Measurements from ENCODE around the gene GMNN.
"Not testable (repeated sequence)": the region's sequence is repeated elsewhere in the genome, so short reads cannot be mapped to it uniquely, and the experiment has no call there.

Gene GMNN

DNA sequence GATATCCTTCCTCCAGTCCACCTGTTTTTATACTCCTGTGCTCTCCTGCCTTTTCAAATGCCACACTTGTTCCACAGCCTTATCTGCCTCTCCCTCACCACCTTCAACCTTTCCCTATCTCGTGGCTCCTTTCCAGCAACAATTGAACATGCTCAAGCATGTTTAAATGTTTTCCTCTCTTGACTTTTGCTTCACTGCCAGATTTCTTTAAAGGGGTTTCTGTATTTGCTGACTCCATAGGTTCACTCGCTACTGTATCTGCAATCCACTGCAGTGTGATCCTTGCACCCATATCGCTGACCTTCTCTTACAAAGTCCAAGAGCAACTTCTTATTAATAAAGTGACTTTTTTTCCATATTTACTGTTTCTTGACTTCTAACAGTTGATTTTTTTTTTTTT, 11.2 kb upstream of the GMNN start:
- peak; percentile 76 for DNase-seq

- not testable (repeated sequence) for DNase-seq
These were observed 9.6 kb upstream of the GMNN start for GRCh38 chr6:24764833-24765828.

- DNase-seq, result not testable (repeated sequence)
These were observed 8.8 kb upstream of the GMNN start for GRCh38 chr6:24765968-24766367.

- peak; percentile 22 for DNase-seq
These were observed 7.9 kb upstream of the GMNN start for GRCh38 chr6:24766680-24767462.

DNA sequence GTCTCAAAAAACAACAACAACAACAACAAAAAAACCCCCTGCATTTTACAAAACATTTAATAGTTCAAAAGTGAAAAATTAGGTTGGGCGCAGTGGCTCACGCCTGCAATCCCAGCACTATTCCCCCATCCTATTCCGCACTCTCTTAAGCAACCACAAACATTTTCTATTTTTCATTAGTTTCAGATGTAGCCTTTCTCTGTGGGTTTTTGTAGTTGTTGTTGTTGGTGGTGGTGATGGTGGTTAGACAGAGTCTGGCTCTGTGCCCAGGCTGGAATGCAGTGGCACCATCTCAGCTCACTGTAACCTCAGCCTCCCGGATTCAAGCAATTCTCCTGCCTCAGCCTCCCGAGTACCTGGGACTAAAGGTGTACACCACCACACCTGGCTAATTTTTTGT, 6.4 kb upstream of the GMNN start:
- DNase-seq, result no peak

DNA sequence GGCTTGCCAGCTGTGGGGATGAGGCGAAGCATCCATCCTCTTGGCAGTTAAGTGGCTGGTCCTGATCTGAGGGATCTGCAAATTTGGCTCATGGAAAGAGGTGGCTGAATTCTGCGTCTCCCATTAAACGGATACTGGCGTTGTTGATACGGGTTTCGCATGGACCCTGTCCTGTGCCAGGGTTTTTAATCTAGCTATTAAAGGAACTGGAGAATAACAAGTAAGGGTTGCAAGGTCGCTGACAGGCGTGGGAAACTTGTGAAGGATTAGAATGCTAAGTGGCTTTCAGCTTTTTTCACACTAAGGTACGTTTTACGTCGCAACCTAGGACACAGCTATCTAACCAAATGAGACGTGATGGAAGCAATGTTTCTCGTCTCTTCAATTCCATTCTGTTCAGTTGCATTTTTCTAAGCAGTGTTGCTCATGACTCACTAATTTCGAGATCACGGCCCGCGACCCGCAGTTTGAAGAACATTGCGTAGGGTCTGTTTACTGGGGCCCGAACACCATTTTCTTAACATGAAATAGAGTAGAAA, 852 bp downstream of the GMNN start:
- DNase-seq, result no peak

GRCh38 chr6:24777227-24777626, 2.5 kb downstream of the GMNN start:
- DNase-seq, result no peak

GRCh38 chr6:24778121-24778520, 3.4 kb downstream of the GMNN start:
- DNase-seq, result no peak

GRCh38 chr6:24778878-24779277, 4.1 kb downstream of the GMNN start:
- no peak for DNase-seq

GRCh38 chr6:24779416-24780016, 4.8 kb downstream of the GMNN start:
- no peak for DNase-seq

DNA sequence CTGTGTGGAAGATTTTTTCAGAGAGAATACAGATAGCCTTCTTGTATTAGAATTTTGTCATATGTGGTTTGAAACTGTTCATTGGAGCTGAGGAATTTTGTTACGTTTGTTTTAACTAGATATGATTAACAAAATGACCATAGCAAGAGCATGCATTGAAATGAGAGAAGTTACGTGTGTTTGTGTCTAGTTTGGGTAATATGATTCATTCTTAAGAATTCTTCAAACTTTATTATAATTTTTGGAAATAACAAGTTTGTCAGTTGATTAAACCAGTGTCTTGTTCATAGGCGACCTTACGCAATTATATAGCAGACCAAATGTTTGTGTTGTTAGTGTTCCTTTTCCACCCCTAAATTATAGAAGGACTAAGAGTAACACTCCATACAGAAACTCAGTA, 5.5 kb downstream of the GMNN start:
- DNase-seq, result no peak

DNA sequence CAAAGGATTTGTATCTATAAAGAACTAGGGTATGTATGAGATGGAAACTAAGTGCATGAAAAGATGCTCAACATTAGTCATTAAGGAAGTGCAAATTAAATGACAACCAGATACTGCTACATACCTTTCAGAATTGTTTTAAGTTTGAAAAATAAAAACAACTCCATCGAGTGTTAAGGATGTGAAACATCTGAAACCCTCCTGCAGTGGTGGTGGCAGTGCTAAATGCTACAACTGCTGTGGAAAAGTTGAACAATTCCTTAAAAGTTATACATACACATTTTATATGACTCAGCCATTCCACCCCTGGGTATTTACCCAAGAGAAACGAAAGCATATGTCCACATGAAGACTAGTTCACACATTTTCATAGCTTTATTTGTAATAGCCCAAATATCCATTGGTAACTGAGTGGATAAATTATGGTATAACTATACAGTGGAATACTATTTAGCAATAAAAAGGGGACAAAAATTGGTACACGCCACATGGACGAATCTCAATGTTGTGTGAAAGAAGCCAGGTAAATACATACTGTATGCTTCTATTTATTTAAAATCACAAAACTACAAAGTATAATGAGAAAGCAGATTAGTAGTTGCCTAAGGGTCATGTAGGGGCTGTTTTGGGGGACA, 13.4 kb downstream of the GMNN start:
- no peak for DNase-seq

DNA sequence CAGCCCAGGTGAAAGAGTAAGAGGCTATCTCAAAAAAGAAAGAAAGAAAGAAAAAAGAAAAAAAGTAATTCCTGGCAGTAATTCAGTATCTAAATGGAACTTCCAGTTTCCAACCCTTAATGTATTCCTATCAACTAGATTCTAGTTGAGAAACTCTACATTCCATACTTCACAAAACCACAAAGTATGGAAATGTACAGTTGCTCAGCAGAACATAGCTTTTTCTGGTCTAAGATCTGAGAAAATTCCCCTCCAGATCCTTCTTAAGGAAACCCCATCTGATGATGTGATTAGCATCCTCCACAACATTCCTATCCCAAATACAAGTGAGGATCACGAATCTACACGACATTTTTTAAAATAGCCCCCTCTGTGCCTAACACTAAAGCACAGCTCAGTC, 20.4 kb downstream of the GMNN start:
- no peak for DNase-seq

DNA sequence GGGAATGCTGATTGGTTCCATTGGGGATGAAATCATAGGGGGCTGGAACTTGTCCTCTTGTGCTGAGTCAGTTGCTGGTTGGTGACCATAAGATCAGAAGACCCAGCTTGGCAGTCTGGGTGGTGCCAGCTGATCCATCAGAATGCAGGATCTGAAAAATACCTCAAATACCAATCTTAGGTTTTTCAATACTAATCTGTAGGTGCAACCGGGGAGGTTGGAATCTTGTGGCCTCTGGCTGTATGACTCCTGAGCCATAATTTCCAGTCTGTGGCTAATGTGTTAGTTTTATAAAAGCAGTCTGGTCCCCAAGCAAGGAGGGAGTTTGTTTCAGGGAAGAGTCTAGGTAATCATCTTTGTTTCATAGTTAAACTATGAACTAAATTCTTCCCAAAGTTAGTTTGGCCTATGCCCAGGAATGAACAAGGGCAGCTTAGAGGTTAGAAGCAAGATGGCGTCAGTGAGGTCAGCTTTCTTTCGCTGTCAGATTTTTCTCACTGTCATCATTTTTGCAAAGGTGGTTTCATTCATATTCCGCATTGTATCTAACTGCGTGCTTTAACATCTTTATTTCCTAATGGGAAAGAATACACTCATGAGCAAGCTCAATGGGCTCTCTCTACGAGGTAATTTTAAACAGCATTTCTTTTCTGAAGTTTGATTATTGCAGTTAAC, 22.0 kb downstream of the GMNN start:
- DNase-seq, result no peak

DNA sequence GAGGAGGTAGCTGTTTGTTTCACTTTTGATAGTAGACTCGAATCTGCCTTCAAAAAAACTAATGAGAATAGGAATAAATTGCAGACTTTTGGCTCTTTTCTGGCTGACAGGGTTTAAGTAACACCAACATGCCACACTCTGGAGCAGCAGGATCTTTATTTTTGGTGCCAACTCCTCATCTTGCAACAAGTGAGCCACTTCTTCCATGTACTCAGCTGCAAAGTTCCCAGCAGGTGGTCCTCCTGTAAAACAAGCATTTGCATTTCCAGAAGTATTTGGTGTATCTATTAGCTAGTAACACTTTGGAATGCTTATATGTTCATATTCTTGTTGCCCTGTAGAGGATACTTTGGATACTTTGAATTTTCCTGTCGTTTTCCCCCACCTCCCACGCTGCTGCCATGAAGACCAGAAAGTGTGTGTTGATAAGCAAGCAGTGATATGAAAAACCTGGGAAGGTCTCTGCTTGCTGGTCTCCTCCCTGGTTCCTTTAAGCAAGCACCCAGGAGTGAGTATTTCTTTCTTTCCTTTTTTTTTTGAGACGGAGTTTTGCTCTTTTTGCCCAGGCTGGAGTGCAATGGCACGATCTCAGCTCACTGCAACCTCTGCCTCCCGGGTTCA, 23.0 kb downstream of the GMNN start:
- DNase-seq, result no peak

- DNase-seq, result no peak
These were observed 24.2 kb downstream of the GMNN start, which contains the start of gene ARMH2 for GRCh38 chr6:24798740-24799540. ARMH2 (minus strand) TSS chr6:24798917; CDS start chr6:24798857, 60 bp downstream.

GRCh38 chr6:24799541-24799915, 24.8 kb downstream of the GMNN start:
- DNase-seq, result no peak

DNA sequence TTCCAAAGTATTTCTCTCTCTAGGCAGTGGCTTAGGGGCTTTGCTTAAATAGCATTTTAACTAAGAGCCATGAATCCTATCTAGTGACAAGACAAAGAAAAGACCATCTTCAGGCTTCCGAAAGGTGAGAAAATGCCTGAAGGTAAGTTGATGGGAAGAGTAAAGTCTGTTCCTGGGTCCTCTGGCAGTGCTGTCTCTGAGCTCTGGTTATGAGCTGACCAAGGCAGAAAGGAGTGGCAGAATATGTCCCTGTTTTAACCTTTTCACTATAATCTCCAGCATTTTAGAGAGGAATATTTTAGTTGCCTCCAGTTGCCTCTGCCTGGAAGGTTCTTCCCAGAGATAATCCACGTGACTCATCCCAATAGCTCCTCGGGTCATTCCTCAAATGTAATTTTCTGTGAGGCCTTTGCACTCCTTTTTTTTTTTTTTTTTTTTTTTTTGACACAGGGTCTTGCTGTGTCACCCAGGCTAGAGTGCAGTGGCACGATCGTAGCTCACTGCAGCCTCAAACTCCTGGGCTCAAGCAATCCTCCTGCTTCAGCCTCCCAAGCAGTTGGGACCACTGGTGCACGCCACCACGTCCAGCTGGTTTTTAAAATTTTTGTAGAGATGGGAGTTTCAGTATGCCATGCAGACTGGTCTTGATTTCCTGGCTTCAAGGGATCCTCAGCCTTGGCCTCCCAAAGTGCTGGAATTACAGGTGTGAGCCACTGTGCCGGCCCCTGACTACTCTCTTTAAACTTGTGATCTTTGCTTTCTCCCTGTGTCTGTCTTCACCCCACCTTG, 27.7 kb downstream of the GMNN start:
- no peak for DNase-seq

- DNase-seq, result no peak
These were observed 32.8 kb downstream of the GMNN start for GRCh38 chr6:24807584-24807983.

- DNase-seq, result no peak
These were observed 35.0 kb downstream of the GMNN start for GRCh38 chr6:24809728-24810127.

All from NCI-H1105 treated with DMSO at 0.1 percent for 48 hours (cell line).